HCT116 (cell line): ENCODE measurements around the gene EVL. TPM values are rescaled to one million over a fixed set of nuclear protein-coding genes. Genes with fewer than 3 reads are reported as not detected.

Source experiments
- ATAC-seq: fragments of 200-7000 bp; cut with Tn5 transposase; 2 replicates; pipeline ENCODE4 v1.9.1; 2020; ENCODE audit warnings: mild to moderate bottlenecking, moderate library complexity
- BruUV-seq: library from RNA; stranded (reverse); fragments of 400-500 nt; replicated peaks from 2 replicates; lab custom pipeline; 2021; lab: Mats Ljungman, UMichigan
- CTCF ChIA-PET: fragments of 300-600 bp; sonication (Branson Sonifier 250); formaldehyde crosslinking; loops from one replicate; lab custom pipeline; 2021; ENCODE audit warnings: antibody characterized with exemption; lab: Charles Lee
- POLR2A ChIA-PET: fragments of 300-600, 350-600 bp; sonication (Branson Sonifier 250); formaldehyde crosslinking; loops from one replicate; lab custom pipeline; 2021; ENCODE audit warnings: antibody characterized with exemption; lab: Charles Lee
- RAD21 ChIA-PET, 2 experiments: fragments of 300-600 bp; sonication (Branson Sonifier 250); formaldehyde crosslinking; loops; one replicate each; lab custom pipeline; 2023; ENCODE audit warnings: low total read pairs in 2 of 2; ENCODE audit not compliant: uncharacterized antibody in 2 of 2, unreplicated experiment in 2 of 2, low non-redundant PET in 1 of 2; lab: Charles Lee
- DNase-seq: peaks from one replicate; pipeline ENCODE4 v3.0.0-alpha.2; 2010; ENCODE audit warnings: low read depth, low spot score
- H2AFZ ChIP-seq: fragments of 200-600 bp; shearing (Covaris generic), sonication (generic); 2 replicates; pipeline ENCODE4 v1.6.1; 2017; ENCODE audit warnings: low read depth, mixed run types, mixed read lengths, antibody characterized with exemption, low read length; ENCODE audit not compliant: poor library complexity, severe bottlenecking
- H3K27ac ChIP-seq: 2 replicates; pipeline ENCODE4 v1.5.1; 2012; ENCODE audit warnings: low read depth, low read length
- H3K27me3 ChIP-seq: fragments of 200-600 bp; sonication (generic); 2 replicates; pipeline ENCODE4 v1.6.1; 2016; ENCODE audit warnings: mixed run types, low read length, mixed read lengths; ENCODE audit not compliant: insufficient read depth
- H3K36me3 ChIP-seq, 2 experiments: fragments of 200-500 bp in 1 of 2; fragments of 200-600 bp in 1 of 2; sonication (Bioruptor generic) in 1 of 2; sonication (generic) in 1 of 2; 2 replicates each; pipeline versions ENCODE4 v1.5.1 to v1.6.1; 2014 to 2016; ENCODE audit warnings: low read length in 2 of 2, inconsistent platforms in 1 of 2, mixed read lengths in 1 of 2, mixed run types in 1 of 2; ENCODE audit not compliant: insufficient read depth in 2 of 2, control insufficient read depth in 1 of 2
- H3K4me1 ChIP-seq, 2 experiments: fragments of 200-600 bp in 1 of 2; sonication (generic) in 1 of 2; 2 replicates each; pipeline versions ENCODE4 v1.5.1 to v1.6.1; 2012 to 2017; ENCODE audit warnings: low read length in 2 of 2, inconsistent platforms in 1 of 2, mild to moderate bottlenecking in 1 of 2, mixed read lengths in 1 of 2, mixed run types in 1 of 2, moderate library complexity in 1 of 2; ENCODE audit not compliant: insufficient read depth in 2 of 2, control insufficient read depth in 1 of 2
- H3K4me2 ChIP-seq: fragments of 200-600 bp; sonication (generic); 2 replicates; pipeline ENCODE4 v1.6.1; 2017; ENCODE audit warnings: mixed run types, low read length, mixed read lengths
- H3K4me3 ChIP-seq, 2 experiments: fragments of 200-600 bp in 1 of 2; sonication (generic) in 1 of 2; replicated peaks in 1 of 2; 2 replicates each; pipeline ENCODE4 v1.5.1; 2011 to 2016; ENCODE audit warnings: low read length in 2 of 2, control low read depth in 1 of 2, low read depth in 1 of 2, mild to moderate bottlenecking in 1 of 2, mixed read lengths in 1 of 2, mixed run types in 1 of 2
- H3K79me2 ChIP-seq: fragments of 200-600 bp; sonication (generic); 2 replicates; pipeline ENCODE4 v1.6.1; 2017; ENCODE audit warnings: mild to moderate bottlenecking, mixed run types, low read length, moderate library complexity, mixed read lengths; ENCODE audit not compliant: insufficient read depth
- H3K9ac ChIP-seq: fragments of 200-600 bp; sonication (generic); 2 replicates; pipeline ENCODE4 v1.6.1; 2016; ENCODE audit warnings: low read length, mixed read lengths
- H3K9me2 ChIP-seq: fragments of 200-600 bp; sonication (generic), shearing (Covaris generic); 2 replicates; pipeline ENCODE4 v1.6.1; 2017; ENCODE audit warnings: mixed run types, mild to moderate bottlenecking, moderate library complexity; ENCODE audit not compliant: insufficient read depth
- H3K9me3 ChIP-seq, 2 experiments: fragments of 200-500 bp in 1 of 2; fragments of 200-600 bp in 1 of 2; sonication (Bioruptor generic) in 1 of 2; sonication (generic) in 1 of 2; 2 replicates each; pipeline ENCODE4 v1.6.1; 2014 to 2017; ENCODE audit warnings: low read length in 2 of 2, mixed read lengths in 2 of 2, inconsistent platforms in 1 of 2, low read depth in 1 of 2, mild to moderate bottlenecking in 1 of 2, mixed run types in 1 of 2, moderate library complexity in 1 of 2; ENCODE audit not compliant: control insufficient read depth in 1 of 2, insufficient read depth in 1 of 2
- H4K20me1 ChIP-seq: fragments of 200-600 bp; sonication (generic), shearing (Covaris generic); 2 replicates; pipeline ENCODE4 v1.6.1; 2017; ENCODE audit warnings: mixed run types, mild to moderate bottlenecking, moderate library complexity; ENCODE audit not compliant: insufficient read depth
- CBX3 ChIP-seq: IDR thresholded peaks from 2 replicates; pipeline ENCODE4 v1.6.1; 2012; ENCODE audit warnings: low read depth
- CEBPB ChIP-seq: IDR thresholded peaks from 2 replicates; pipeline ENCODE4 v1.6.1; 2012; ENCODE audit warnings: low read depth
- CTCF ChIP-seq, 3 experiments: fragments of 200-600 bp in 1 of 3; sonication (generic) in 1 of 3; IDR thresholded peaks in 2 of 3; conservative IDR thresholded peaks in 1 of 3; 2 replicates each; pipeline ENCODE4 v1.5.1; 2012 to 2017; ENCODE audit warnings: low read depth in 2 of 3, low read length in 2 of 3, antibody characterized with exemption in 1 of 3, borderline replicate concordance in 1 of 3, control low read depth in 1 of 3, mild to moderate bottlenecking in 1 of 3, mixed read lengths in 1 of 3, mixed run types in 1 of 3, moderate library complexity in 1 of 3; ENCODE audit not compliant: insufficient read depth in 1 of 3
- EGR1 ChIP-seq: IDR thresholded peaks from 2 replicates; pipeline ENCODE4 v1.6.1; 2012; ENCODE audit warnings: low read depth
- ELF1 ChIP-seq: IDR thresholded peaks from 2 replicates; pipeline ENCODE4 v1.6.1; 2012; ENCODE audit warnings: low read depth, borderline replicate concordance
- EZH2 ChIP-seq: fragments of 200-600 bp; sonication (generic); IDR thresholded peaks from 2 replicates; pipeline ENCODE4 v1.6.1; 2017; ENCODE audit warnings: antibody characterized with exemption, mixed run types
- EZH2phosphoT487 ChIP-seq: fragments of 200-600 bp; IDR thresholded peaks from 2 replicates; pipeline ENCODE4 v1.6.1; 2018; ENCODE audit warnings: antibody characterized with exemption, borderline replicate concordance
- FOSL1 ChIP-seq: IDR thresholded peaks from 2 replicates; pipeline ENCODE4 v1.6.1; 2012; ENCODE audit warnings: low read depth
- JUND ChIP-seq: IDR thresholded peaks from 2 replicates; pipeline ENCODE4 v1.6.1; 2012
- MAX ChIP-seq: IDR thresholded peaks from 2 replicates; pipeline ENCODE4 v1.6.1; 2012
- POLR2A ChIP-seq: IDR thresholded peaks from 2 replicates; pipeline ENCODE4 v1.7.0; 2011; ENCODE audit warnings: borderline replicate concordance; ENCODE audit not compliant: insufficient read depth, insufficient read length; ENCODE audit errors: extremely low read depth
- SP1 ChIP-seq: IDR thresholded peaks from 2 replicates; pipeline ENCODE4 v1.6.1; 2012; ENCODE audit warnings: low read depth
- TCF7L2 ChIP-seq: IDR thresholded peaks from 2 replicates; pipeline ENCODE4 v1.7.0; 2011; ENCODE audit warnings: borderline replicate concordance, inconsistent platforms; ENCODE audit not compliant: insufficient read depth, insufficient read length; ENCODE audit errors: extremely low read depth
- YY1 ChIP-seq: IDR thresholded peaks from 2 replicates; pipeline ENCODE4 v1.6.1; 2011; ENCODE audit warnings: low read length, low read depth, moderate library complexity, mild to moderate bottlenecking; ENCODE audit not compliant: insufficient replicate concordance; ENCODE audit errors: extremely low read depth
- ZBTB33 ChIP-seq: IDR thresholded peaks from 2 replicates; pipeline ENCODE4 v1.6.1; 2011; ENCODE audit warnings: mild to moderate bottlenecking, low read length, moderate library complexity; ENCODE audit not compliant: insufficient replicate concordance; ENCODE audit errors: extremely low read depth
- ZNF274 ChIP-seq: fragments of 200-500 bp; sonication (Bioruptor generic); IDR thresholded peaks from 2 replicates; pipeline ENCODE4 v1.6.1; 2014; ENCODE audit warnings: mild to moderate bottlenecking, low read depth, low read length, inconsistent platforms
- intact Hi-C: fragments of 100-400 bp; cut with micrococcal nuclease; formaldehyde crosslinking; loops from 2 replicates; pipeline ENCODE4 v1.10.0; 2022
- total RNA-seq: library from RNA; stranded (reverse); gene quantifications from one replicate; pipeline ENCODE4 v1.2.1, GENCODE V29; 2021; ENCODE audit not compliant: unreplicated experiment
- TF ChIP-seq, protein P1 (sequence below): IDR thresholded peaks from 2 replicates; pipeline ENCODE4 v1.6.1; 2012
- TF ChIP-seq, protein P2 (sequence below): IDR thresholded peaks from 2 replicates; pipeline ENCODE4 v1.6.1; 2012; ENCODE audit warnings: low read depth

Gene EVL
- total RNA-seq, 1 experiment from 2014 or later: 19.9 TPM

DNA sequence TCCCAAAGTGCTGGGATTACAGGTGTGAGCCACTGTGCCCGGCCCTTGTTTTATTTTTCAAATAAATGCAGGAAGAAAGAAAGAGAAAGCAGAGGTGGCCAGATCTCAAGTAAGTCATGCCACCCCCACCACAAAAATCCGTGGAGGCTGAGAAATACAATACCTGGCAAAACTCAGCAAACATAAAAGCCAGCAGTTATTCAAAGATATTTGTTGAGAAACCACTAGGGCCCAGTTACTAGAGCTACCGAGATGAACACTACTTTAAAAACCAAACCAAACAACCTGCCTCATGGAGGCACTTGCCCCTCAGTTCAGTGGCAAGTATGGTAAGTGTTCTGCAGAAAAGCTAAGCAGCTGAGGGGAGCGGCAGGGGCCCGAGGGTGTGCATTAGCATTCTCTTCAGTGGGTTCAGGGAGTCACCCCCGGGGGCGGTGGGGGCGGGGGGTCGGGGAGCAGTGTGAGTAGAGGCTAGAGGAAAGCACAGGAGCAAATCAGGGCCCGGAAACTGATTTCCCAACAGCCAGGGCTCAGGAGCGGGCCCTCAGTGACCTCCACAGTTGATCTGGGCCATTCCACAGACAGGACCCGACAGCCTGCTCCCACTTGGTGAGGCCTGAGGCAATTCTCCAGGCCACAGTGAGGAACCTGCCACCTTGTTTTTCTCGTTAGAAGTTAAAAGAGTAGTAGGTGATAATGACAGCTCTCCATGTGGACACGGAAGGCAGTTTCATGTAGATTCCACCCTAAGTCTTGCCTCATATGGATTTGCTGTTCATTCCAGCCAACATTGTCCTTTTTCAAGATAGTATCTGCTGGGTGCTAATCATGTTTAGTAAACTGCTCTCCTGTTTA, 8.6 kb downstream of the EVL start:
- intact Hi-C loops: loop anchor here (2.0 kb wide), 1 partner anchor 119 kb away; no protein-coding TSS in a partner anchor
- BruUV-seq: no TSS peak
- no peak overlapping the region for H3K9ac ChIP-seq
- no peak overlapping the region for H3K27ac ChIP-seq
- no peaks in the 10 kb centered on the region for H4K20me1 ChIP-seq
- ATAC-seq (no peak), DNase-seq (no peak)
- no peak overlapping the region for H3K4me3 ChIP-seq
- no peak overlapping the region for H3K4me2 ChIP-seq
- no peaks in the 10 kb centered on the region for H3K27me3 ChIP-seq
- H3K79me2 ChIP-seq: no peaks in the 10 kb centered on the region
- no peak overlapping the region for H2AFZ ChIP-seq
- ChIA-PET POLR2A (interaction anchor here (0.7 kb wide), 1 partner anchor 9 kb away, joined by 7 read pairs; no protein-coding TSS in a partner anchor), RAD21 (interaction anchor here in 1 of 2 experiments (0.6 kb wide), 1 partner anchor 119 kb away, joined by 3 read pairs; no protein-coding TSS in a partner anchor), CTCF (interaction anchor here (0.6 kb wide), 1 partner anchor 31 kb away, joined by 4 read pairs; no protein-coding TSS in a partner anchor)
- no peaks in the 10 kb centered on the region for H3K9me2 ChIP-seq
- H3K36me3 ChIP-seq: no peaks in the 10 kb centered on the region
- H3K9me3 ChIP-seq: no peaks in the 10 kb centered on the region
- H3K4me1 ChIP-seq: peaks cover 0 to 6% of the 10 kb centered on the region in 2 experiments; a peak in 2 of 4 replicates
- TF ChIP-seq SP1: no peak
- TF ChIP-seq, protein P1, sequence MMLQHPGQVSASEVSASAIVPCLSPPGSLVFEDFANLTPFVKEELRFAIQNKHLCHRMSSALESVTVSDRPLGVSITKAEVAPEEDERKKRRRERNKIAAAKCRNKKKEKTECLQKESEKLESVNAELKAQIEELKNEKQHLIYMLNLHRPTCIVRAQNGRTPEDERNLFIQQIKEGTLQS: no peak
- no peak for TF ChIP-seq EZH2phosphoT487
- TF ChIP-seq CBX3: no peak
- no peak for TF ChIP-seq MAX
- TF ChIP-seq ZBTB33: no peak
- TF ChIP-seq EZH2: no peak
- TF ChIP-seq ZNF274: no peak
- TF ChIP-seq, protein P2, sequence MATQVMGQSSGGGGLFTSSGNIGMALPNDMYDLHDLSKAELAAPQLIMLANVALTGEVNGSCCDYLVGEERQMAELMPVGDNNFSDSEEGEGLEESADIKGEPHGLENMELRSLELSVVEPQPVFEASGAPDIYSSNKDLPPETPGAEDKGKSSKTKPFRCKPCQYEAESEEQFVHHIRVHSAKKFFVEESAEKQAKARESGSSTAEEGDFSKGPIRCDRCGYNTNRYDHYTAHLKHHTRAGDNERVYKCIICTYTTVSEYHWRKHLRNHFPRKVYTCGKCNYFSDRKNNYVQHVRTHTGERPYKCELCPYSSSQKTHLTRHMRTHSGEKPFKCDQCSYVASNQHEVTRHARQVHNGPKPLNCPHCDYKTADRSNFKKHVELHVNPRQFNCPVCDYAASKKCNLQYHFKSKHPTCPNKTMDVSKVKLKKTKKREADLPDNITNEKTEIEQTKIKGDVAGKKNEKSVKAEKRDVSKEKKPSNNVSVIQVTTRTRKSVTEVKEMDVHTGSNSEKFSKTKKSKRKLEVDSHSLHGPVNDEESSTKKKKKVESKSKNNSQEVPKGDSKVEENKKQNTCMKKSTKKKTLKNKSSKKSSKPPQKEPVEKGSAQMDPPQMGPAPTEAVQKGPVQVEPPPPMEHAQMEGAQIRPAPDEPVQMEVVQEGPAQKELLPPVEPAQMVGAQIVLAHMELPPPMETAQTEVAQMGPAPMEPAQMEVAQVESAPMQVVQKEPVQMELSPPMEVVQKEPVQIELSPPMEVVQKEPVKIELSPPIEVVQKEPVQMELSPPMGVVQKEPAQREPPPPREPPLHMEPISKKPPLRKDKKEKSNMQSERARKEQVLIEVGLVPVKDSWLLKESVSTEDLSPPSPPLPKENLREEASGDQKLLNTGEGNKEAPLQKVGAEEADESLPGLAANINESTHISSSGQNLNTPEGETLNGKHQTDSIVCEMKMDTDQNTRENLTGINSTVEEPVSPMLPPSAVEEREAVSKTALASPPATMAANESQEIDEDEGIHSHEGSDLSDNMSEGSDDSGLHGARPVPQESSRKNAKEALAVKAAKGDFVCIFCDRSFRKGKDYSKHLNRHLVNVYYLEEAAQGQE: no peak
- TF ChIP-seq YY1: no peak
- no peak for TF ChIP-seq JUND
- TF ChIP-seq CEBPB: no peak
- TF ChIP-seq EGR1: no peak
- no peak for TF ChIP-seq ELF1
- TF ChIP-seq FOSL1: no peak
- no peak for TF ChIP-seq POLR2A
- no peak for TF ChIP-seq CTCF (IDR thresholded peaks at IDR 0.05 in 2 of 3, conservative IDR thresholded peaks at IDR 0.05 in 1 of 3; ENCODE audit: borderline replicate concordance in 1 of 3, insufficient read depth in 1 of 3, low read depth in 2 of 3, low read length in 2 of 3)
- TF ChIP-seq TCF7L2: no peak
